ENCODE measurements around the gene CXCL3.

The CXCL3 gene

DNA sequence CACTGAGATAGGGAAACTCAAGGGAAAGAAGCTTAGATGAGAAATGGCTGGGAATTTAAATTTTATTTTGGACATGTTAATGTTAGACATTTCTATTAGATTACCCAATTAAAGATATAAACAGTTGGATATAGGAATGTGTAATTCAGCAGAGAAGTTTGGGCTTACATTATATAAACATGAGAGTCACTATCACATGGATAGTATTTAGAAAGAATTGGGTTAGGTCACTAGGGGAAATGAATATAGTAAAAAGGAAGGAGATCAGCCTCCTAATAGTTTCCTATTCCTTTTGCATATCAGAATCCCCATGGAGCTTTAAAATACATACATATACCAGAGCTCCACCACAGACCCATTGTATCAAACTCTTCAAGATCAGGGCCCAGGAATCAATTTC lies 20.4 kb downstream of the CXCL3 start:
- TF ChIP-seq, protein P1, sequence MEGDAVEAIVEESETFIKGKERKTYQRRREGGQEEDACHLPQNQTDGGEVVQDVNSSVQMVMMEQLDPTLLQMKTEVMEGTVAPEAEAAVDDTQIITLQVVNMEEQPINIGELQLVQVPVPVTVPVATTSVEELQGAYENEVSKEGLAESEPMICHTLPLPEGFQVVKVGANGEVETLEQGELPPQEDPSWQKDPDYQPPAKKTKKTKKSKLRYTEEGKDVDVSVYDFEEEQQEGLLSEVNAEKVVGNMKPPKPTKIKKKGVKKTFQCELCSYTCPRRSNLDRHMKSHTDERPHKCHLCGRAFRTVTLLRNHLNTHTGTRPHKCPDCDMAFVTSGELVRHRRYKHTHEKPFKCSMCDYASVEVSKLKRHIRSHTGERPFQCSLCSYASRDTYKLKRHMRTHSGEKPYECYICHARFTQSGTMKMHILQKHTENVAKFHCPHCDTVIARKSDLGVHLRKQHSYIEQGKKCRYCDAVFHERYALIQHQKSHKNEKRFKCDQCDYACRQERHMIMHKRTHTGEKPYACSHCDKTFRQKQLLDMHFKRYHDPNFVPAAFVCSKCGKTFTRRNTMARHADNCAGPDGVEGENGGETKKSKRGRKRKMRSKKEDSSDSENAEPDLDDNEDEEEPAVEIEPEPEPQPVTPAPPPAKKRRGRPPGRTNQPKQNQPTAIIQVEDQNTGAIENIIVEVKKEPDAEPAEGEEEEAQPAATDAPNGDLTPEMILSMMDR (IDR thresholded peaks at IDR 0.05; ENCODE audit: control insufficient read depth, insufficient read depth, low read depth, low read length, missing control alignments), result no peak
- no peak for DNase-seq (ENCODE audit: low read depth)
- no peak overlapping the region for H3K4me3 ChIP-seq (ENCODE audit: control insufficient read depth, low read depth, low read length)

DNA sequence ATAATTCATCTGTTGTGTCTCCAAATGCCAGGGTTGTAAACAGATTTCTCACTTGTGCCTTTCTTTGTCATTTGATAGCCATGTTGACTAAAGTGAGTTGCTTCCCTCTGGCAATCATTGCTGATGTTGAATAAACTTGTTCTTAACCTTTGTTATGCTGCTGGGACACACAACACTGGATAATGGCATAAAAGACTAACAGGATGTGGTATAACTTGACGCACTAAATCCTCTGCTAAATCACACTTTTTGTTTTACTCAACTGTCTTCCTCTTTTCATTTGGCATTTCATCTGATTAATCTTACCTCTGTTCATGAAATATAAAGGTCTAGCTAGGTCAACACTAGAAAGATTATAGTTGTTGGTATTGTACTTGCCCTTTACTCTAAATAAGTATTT lies 22.4 kb downstream of the CXCL3 start:
- H3K4me3 ChIP-seq (ENCODE audit: control insufficient read depth, low read depth, low read length), result no peak overlapping the region
- TF ChIP-seq, protein P1 (IDR thresholded peaks at IDR 0.05; ENCODE audit: control insufficient read depth, insufficient read depth, low read depth, low read length, missing control alignments), result no peak

DNA sequence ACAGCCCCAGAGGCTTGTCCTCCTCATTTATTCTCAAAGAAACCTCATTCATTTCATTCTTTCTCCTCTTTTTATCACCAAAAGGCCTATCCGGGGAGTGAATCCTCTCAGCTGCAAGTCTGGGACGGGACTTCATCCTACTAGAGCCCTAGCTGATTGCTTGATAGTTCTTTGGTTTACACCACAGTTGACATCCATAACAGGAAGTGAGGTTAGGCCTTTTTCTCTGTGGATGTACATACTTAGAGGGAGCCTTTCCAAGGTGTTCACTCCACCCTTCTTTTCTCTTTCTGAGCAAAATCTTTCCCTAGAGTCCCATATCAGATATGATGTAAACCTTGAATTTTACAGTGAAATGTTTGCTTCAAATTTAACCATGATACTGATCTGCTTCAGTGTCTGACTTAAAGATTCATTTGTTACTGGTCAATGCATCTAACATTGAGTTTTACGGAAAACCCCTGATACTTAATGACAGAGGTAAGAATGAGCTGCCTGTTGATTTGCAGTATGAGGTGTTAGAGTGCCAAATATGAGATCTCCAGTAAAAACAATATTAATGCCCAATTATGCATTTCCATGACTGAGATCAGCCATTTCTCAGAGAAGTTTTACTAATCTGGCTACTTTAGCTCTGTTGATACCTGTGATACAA lies 23.2 kb downstream of the CXCL3 start:
- DNase-seq (ENCODE audit: low read depth), result no peak
- H3K4me3 ChIP-seq (ENCODE audit: control insufficient read depth, low read depth, low read length), result no peak overlapping the region
- TF ChIP-seq, protein P1 (IDR thresholded peaks at IDR 0.05; ENCODE audit: control insufficient read depth, insufficient read depth, low read depth, low read length, missing control alignments), result no peak

More for the DNA sequence above, 22.4 kb downstream of the CXCL3 start:
- DNase-seq (ENCODE audit: low read depth), result no peak

DNA sequence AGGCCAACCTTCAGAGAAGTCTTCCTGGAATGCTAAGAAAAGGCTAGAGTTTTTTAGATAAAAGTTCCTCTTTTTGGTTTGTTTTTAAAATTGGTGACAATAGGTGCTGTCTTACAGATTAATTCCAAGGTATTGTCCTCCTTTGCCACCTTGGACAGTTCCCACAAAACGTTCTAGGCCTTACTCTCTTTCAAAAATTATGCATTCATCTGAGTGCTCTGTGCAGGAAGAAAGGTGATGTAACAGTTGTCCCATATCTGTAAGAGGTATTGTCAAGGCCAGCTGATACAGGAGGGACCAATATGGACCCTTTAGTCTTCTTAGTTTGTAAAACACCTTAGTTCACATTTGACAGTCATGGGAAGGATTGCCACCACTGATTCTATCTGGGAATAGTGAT lies 24.2 kb downstream of the CXCL3 start:
- DNase-seq (ENCODE audit: low read depth), result no peak
- H3K4me3 ChIP-seq (ENCODE audit: control insufficient read depth, low read depth, low read length), result no peak overlapping the region
- TF ChIP-seq, protein P1 (IDR thresholded peaks at IDR 0.05; ENCODE audit: control insufficient read depth, insufficient read depth, low read depth, low read length, missing control alignments), result no peak

DNA sequence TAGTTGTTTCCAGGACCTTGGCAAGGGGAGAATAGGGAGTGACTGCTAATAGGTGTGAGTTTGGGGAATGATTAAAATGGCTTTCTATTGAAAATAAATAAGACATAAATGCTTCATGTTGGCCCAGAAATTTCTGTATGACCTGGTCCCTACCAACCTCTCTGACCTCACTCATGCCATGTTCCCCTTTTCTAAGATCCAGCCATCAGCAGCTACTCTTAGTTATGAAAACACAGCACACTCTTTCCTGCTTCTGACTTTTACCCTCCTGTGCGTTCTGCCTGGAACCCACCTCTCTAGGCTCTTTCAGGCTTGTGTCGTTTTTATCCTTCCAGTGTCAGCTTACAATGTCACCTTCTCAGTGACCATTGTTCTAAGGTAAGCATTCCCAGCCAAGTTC lies 25.2 kb downstream of the CXCL3 start:
- H3K4me3 ChIP-seq (ENCODE audit: control insufficient read depth, low read depth, low read length), result no peak overlapping the region
- TF ChIP-seq, protein P1 (IDR thresholded peaks at IDR 0.05; ENCODE audit: control insufficient read depth, insufficient read depth, low read depth, low read length, missing control alignments), result no peak
- DNase-seq (ENCODE audit: low read depth), result no peak

DNA sequence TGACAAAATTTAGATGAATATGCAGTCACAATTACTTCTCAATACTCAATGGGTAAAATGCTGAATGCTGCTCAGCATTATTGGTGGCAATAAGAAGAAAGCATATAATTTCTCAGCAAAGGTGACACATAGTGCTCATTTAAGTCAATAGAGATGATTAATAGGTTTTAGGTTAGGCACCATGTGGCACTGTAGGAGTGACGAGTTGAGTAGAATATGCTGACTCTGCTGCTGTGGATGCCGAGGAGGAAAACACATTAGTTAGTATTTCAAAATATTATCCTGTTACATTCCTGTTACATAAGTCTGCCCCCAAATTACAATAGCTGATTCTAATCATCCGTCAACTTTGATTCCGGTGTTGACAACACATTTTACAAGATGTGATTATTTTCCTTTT lies 26.4 kb downstream of the CXCL3 start:
- H3K4me3 ChIP-seq (ENCODE audit: control insufficient read depth, low read depth, low read length), result no peak overlapping the region
- DNase-seq (ENCODE audit: low read depth), result no peak
- TF ChIP-seq, protein P1 (IDR thresholded peaks at IDR 0.05; ENCODE audit: control insufficient read depth, insufficient read depth, low read depth, low read length, missing control alignments), result no peak
